ENCODE measurements around the gene ZC3H11A.
A peak's percentile ranks its signal among the peaks of the same experiment; 100 is the strongest.

DNA sequence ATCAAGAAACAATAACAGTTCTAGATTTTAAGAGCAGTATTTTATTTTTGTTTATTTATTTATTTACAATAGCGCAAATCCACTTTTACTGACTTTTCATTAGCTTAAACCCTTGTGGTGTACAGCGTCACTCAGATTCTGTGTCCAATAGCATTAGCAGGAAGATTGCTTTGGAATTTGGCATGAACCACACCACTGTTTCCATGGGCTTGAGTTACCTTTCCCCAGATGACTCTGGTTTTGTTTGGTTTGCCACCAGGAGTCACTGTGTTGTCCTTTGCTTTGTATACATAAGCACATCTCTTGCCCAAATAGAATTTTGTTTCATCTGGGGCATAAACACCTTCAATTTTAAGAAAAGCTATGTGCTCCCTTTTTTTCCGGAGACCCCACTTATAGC lies 40.1 kb downstream of the ZC3H11A start:
- TF ChIP-seq, protein P1, sequence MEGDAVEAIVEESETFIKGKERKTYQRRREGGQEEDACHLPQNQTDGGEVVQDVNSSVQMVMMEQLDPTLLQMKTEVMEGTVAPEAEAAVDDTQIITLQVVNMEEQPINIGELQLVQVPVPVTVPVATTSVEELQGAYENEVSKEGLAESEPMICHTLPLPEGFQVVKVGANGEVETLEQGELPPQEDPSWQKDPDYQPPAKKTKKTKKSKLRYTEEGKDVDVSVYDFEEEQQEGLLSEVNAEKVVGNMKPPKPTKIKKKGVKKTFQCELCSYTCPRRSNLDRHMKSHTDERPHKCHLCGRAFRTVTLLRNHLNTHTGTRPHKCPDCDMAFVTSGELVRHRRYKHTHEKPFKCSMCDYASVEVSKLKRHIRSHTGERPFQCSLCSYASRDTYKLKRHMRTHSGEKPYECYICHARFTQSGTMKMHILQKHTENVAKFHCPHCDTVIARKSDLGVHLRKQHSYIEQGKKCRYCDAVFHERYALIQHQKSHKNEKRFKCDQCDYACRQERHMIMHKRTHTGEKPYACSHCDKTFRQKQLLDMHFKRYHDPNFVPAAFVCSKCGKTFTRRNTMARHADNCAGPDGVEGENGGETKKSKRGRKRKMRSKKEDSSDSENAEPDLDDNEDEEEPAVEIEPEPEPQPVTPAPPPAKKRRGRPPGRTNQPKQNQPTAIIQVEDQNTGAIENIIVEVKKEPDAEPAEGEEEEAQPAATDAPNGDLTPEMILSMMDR (conservative IDR thresholded peaks at IDR 0.05; ENCODE audit: low read depth in 2 of 2), result peak; percentile 22 to 27; a peak in 2 of 4 replicates
- TF ChIP-seq EZH2phosphoT487 (IDR thresholded peaks at IDR 0.05; ENCODE audit: unreplicated experiment) (no peak), POLR2AphosphoS5 (IDR thresholded peaks at IDR 0.05; ENCODE audit: low read depth) (no peak), ETS1 (IDR thresholded peaks at IDR 0.05) (no peak), CREB1 (CRISPR knock-in tag; IDR thresholded peaks at IDR 0.05; ENCODE audit: low read depth) (no peak), EZH2 (IDR thresholded peaks at IDR 0.05; ENCODE audit: low read depth, unreplicated experiment) (no peak), JUNB (IDR thresholded peaks at IDR 0.05; ENCODE audit: unreplicated experiment) (no peak)
- TF ChIP-seq, protein P2, sequence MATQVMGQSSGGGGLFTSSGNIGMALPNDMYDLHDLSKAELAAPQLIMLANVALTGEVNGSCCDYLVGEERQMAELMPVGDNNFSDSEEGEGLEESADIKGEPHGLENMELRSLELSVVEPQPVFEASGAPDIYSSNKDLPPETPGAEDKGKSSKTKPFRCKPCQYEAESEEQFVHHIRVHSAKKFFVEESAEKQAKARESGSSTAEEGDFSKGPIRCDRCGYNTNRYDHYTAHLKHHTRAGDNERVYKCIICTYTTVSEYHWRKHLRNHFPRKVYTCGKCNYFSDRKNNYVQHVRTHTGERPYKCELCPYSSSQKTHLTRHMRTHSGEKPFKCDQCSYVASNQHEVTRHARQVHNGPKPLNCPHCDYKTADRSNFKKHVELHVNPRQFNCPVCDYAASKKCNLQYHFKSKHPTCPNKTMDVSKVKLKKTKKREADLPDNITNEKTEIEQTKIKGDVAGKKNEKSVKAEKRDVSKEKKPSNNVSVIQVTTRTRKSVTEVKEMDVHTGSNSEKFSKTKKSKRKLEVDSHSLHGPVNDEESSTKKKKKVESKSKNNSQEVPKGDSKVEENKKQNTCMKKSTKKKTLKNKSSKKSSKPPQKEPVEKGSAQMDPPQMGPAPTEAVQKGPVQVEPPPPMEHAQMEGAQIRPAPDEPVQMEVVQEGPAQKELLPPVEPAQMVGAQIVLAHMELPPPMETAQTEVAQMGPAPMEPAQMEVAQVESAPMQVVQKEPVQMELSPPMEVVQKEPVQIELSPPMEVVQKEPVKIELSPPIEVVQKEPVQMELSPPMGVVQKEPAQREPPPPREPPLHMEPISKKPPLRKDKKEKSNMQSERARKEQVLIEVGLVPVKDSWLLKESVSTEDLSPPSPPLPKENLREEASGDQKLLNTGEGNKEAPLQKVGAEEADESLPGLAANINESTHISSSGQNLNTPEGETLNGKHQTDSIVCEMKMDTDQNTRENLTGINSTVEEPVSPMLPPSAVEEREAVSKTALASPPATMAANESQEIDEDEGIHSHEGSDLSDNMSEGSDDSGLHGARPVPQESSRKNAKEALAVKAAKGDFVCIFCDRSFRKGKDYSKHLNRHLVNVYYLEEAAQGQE (IDR thresholded peaks at IDR 0.05; ENCODE audit: unreplicated experiment), result no peak
